Endothelial cell of hepatic sinusoid (primary cell): ENCODE data around the gene CCDC18.
"Not testable (repeated sequence)": the region's sequence is repeated elsewhere in the genome, so short reads cannot be mapped to it uniquely, and the experiment has no call there.

Source experiments
- in situ Hi-C: cut with HindIII; loops from 2 replicates; pipeline ENCODE4 v1.10.0; 2017; ENCODE audit warnings: low sequenced_read_pairs

Gene CCDC18

GRCh38 chr1:93170141-93170678, 10.3 kb upstream of the CCDC18 start:
- in situ Hi-C loops: not testable (repeated sequence)

DNA sequence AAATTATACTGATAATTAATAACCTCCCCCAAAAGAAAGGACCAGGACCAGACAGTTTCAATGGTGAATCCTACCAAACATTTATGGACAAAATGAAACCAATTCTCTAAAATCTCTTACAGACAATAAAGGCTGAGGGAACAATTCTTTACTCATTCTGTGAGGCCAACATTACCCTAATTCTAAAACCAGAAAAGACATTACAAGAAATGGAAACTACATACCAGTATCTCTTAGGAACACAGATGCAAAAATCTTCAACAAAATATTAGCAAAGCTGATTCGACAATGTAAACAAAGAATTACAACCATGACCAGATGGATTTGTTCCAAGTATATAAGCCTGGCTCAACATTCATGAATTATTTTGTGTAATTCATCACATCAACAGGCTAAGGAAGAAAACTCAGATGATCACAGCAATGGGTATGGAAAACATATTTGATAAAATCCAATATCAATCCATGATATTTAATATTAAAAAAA, 8.9 kb upstream of the CCDC18 start:
- in situ Hi-C loops: no loop called here

DNA sequence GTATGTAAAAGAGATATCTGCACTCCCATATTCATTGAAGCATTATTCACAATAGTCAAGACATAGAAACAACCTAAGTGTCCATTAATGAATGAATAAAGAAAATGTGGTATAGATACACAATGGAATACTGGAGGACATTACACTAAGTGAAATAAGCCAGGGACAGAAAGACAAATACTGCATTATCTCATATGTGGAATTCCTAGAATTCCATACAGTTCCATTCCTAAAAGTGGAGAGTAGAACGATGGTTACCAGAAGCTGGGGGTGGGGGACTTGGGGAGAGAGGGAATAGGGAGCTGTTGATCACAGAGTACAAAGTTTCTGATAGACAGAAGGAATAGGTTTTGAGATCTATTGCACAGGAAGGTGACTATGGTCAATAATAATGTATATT, 7.7 kb upstream of the CCDC18 start:
- in situ Hi-C loops: no loop called here

- in situ Hi-C loops: not testable (repeated sequence)
Measured at GRCh38 chr1:93174638-93175037, 5.9 kb upstream of the CCDC18 start.

DNA sequence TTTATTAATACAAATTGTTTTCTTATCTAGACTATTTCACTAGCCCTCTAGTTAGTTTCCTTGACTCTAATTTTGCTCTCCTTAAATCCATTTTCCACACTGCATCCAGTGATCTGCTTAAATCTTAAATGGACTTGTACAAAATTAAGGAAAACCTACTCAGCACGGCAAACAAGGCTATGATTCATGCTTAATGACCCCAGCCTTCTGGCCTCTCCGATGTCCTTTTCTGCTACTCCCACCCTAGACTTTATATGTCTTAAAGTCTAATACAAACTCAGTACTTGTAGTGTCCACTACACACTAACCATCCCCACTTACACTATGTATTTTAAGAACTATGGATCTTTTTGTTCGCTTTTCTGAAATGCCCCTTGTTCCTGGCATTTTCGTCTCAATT, 2.5 kb upstream of the CCDC18 start:
- in situ Hi-C loops: no loop called here

DNA sequence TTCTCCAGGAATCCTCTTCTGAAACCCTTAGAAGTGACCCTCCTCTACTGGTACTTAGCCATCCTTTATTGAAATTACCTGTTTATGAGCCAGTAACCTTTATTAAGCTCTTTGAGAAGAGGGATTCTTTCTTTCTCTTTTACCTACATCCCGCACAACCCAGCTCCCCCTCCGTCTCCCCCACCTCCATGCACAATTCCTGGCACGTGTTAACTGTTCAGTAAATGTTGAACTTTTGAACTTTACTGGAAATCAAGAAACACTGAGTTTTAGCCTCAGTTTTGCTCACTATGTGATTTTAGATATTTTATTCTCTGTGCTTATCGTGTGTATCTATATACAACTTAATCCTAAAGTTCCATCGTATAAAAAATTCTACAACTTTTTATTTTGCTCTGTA, 2.1 kb upstream of the CCDC18 start:
- in situ Hi-C loops: no loop called here

GRCh38 chr1:93179886-93180722, 420 bp upstream of the CCDC18 start, which contains the start of gene TMED5:
TSS of gene TMED5 (minus strand) at chr1:93180413. CDS start at chr1:93180242, 171 bp downstream.
- in situ Hi-C loops: no loop called here

GRCh38 chr1:93186667-93187066, 6.1 kb downstream of the CCDC18 start:
- in situ Hi-C loops: no loop called here

- in situ Hi-C loops: loop anchor here (5.0 kb wide), 1 partner anchor 47 kb away; no protein-coding TSS in a partner anchor
Measured at GRCh38 chr1:93190432-93190831, 9.9 kb downstream of the CCDC18 start.

GRCh38 chr1:93194231-93194990, 13.9 kb downstream of the CCDC18 start:
- in situ Hi-C loops: loop anchor here (5.0 kb wide), 1 partner anchor 43 kb away; no protein-coding TSS in a partner anchor

DNA sequence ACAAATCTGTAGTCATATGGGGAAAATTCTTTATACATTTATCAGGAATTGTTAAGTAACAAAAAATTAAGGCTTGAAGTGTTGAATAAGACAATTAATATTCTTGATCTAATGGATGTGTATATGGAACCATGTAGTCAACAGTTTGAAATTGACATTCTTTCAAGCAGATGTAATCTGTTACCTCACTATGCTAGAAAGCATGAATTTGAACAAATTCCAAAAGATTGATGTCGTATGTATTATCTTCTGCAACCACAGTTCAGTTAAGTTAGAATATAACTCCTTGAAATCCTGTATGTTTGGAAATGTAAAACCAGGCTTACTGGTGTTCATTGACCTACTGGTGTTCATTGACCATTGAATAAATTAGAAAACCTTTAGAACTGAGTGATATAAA, 16.1 kb downstream of the CCDC18 start:
- in situ Hi-C loops: no loop called here

DNA sequence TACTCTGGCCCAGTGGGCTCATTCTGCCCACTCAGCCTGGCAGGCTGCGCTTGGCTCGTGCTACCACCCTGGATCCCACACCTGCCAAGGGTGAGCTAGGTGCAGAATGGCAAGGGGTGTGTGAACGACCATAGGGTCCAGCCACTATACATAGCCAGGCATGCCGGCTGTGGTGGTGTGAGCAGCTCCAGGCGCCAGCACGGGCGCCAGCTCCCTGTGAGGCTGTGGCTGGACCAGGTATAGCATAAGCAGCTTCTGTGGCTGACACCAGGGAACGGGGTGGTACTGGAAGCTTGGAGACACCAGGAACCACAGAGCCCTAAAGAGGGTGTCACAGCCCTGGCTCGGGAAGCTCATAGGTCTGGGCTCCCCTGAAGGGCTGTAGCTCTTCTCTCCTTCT, 18.6 kb downstream of the CCDC18 start:
- in situ Hi-C loops: no loop called here

- in situ Hi-C loops: no loop called here
Measured at GRCh38 chr1:93200086-93200620, 19.6 kb downstream of the CCDC18 start.

GRCh38 chr1:93200714-93201113, 20.2 kb downstream of the CCDC18 start:
- in situ Hi-C loops: no loop called here

DNA sequence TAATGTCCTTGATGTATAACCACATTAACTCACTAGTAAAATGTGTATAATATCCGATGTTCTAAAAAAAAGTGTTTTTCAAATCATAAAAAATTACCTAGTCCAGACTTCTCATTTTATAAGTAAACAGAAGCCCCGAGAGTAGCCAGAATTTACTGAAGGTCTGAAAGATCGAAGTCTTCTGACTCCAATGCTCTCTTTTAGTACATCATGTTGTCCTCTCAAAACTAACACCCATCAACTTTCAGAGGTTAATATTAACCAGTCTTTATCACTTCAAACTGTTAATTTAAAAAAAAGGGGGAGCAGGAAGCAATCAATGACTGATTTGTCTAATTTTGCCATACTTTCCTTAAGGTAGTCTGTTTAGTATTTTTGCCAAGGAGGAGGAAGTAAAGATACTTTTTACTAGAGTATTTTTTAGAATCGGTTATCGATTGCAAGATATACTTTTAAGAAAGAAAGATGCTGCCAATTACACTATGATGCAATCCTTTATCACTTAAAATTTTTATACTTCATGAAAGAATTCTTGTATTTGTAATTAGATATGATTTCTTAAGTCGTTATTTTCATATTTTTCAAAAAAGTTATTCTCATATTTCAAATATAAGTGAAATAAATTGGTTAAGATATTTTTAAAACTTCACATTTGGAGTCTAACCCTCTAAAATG, 25.5 kb downstream of the CCDC18 start:
- in situ Hi-C loops: no loop called here

GRCh38 chr1:93206567-93206954, 26.0 kb downstream of the CCDC18 start:
- in situ Hi-C loops: no loop called here

DNA sequence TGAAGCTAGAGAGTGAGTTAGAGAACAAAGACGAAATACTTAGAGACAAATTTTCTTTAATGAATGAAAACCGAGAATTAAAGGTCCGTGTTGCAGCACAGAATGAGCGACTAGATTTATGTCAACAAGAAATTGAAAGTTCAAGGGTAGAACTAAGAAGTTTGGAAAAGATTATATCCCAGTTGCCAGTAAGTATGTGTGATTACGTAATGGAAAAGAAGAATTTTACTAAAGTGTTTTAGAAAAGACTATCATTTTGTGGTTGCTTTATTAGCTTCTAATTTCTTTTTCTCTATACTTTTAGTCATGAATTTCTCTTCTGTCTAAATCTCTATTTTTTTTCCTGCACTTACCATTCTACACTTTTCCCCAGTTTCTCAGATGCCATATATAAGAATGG, 26.7 kb downstream of the CCDC18 start:
- in situ Hi-C loops: no loop called here

- in situ Hi-C loops: no loop called here
Measured at GRCh38 chr1:93215322-93215721, 34.8 kb downstream of the CCDC18 start.

DNA sequence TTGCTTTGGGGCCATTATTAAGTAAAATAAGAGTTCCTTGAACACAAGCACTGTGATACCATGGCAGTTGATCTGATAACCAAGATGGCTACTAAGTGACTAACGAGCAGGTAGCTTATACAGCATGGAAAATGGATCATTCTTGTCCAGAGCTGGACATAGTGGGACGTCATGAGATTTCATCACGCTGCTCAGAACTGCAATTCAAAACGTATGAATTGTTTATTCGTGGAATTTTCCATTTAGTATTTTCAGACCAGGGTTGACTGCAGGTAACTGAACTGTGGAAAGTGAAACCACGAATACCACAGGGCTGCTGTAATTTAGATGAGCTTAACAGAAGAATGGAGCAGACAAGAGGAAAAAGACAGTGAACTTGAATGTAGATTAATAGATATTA, 38.9 kb downstream of the CCDC18 start:
- in situ Hi-C loops: no loop called here

DNA sequence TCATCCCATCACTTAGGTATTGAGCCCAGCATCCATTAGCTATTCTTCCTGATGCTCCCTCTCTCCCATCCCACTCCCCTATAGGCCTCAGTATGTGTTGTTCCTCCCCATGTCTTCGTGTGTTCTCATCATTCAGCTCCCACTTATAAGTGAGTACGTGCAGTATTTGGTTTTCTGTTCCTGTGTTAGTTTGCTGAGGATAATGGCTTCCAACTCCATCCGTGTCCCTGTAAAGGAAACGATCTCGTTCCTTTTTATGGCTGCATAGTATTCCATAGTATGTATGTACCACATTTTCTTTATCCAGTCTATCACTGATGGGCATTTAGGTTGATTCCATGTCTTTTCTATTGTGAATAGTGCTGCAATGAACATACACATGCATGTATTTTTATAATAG, 40.2 kb downstream of the CCDC18 start:
- in situ Hi-C loops: not testable (repeated sequence)

DNA sequence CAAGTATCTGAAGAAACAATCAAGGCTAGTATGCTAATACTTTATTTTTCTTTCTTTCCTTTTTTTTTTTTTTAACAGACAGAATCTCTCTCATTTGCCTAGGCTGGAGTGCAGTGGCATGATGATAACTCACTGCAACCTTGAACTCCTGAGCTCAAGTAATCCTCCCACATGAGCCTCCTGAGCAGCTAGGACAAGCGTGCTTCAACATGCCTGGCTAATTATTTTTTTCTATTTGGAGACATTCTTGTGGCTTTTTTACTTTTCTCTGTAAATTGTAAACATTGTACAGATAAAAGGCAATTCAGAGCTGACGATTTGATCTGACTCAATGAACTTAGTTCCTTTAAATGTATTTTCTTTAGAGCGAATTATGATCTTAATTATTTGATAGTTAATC, 41.4 kb downstream of the CCDC18 start:
- in situ Hi-C loops: no loop called here
